GM15510 (cell line): ENCODE results near the gene ENO2.
A peak's percentile ranks its signal among the peaks of the same experiment; 100 is the strongest.

Experiments
- POLR2A ChIP-seq: IDR thresholded peaks from 3 replicates; pipeline ENCODE4 v1.6.1; 2011; ENCODE audit warnings: borderline replicate concordance; ENCODE audit not compliant: insufficient read length; ENCODE audit errors: extremely low read depth

Gene ENO2

DNA sequence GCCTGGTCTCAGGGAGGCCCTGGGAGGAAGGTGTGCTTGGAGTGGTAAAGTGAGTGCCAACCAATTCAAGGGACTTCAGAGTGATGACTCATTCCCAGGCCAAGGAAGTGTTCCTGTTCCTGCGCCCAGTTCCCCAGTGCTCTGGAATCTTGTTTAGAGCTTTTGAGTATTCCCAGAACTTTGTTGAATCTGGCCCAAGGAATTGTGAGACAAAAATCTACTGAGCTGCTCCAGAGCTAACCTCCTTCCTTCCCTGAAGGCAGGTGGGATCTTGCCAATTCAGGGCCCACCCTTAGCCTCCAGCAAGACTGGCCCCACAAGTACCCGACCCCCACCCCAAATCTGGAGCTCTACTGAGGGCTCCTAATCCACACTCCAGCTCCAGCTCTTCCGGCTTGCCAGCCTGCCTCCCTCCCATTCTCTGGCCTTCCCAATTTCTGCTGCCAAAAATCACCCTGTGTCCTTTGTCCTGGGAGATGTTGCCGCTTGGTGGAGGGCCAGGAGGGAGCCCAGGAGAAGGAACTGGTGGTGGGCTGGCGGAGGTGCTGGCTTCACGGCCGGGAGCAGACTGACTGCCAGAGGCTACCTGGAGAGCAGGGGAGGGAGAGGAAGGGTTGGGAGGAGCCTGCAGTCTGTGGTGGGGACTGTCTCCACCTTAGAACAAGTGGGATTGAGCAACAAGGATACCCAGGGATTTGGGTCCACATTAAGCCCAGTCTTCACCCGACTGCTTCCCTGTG is 11.3 kb downstream of the ENO2 start:
- no peak for TF ChIP-seq POLR2A

DNA sequence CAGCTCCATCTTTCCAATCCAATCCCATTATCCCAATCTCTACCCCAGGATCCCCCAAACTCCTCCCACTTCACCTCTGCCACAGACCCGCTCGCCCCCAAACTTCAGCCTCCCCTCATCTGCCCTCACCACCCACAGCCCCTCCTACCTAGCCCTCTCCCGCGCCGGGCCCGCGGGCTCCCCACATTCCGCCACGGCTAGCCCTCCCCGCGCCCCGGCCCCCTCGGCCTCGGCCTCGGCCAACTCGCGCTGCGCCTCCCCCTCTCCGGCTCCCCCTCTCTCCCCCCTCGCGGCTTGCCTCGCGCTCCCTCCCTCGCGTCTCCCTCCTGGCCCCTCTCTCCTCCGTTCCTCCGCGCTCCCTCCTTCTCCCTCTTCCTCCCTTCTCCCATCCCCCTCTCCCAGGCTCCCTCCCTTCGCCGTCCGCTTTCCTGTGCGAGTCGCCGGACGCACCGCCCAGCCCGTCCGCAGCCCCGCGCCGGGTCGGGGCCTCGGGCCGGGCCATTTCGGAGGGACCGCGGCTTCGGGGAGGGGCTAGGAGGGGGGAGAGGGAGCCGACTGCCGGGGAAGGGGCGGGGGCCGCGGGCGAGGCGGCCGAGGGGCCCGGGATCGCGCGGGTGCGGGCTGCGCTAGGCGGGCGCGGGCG is 13.1 kb downstream of the ENO2 start, which contains the start of gene ATN1:
Gene ATN1 (plus strand): TSS at position 581 of the 643 bp plus-strand sequence. CDS start 6,043 bp downstream, outside the sequence.
- peak; percentile 43 for TF ChIP-seq POLR2A

DNA sequence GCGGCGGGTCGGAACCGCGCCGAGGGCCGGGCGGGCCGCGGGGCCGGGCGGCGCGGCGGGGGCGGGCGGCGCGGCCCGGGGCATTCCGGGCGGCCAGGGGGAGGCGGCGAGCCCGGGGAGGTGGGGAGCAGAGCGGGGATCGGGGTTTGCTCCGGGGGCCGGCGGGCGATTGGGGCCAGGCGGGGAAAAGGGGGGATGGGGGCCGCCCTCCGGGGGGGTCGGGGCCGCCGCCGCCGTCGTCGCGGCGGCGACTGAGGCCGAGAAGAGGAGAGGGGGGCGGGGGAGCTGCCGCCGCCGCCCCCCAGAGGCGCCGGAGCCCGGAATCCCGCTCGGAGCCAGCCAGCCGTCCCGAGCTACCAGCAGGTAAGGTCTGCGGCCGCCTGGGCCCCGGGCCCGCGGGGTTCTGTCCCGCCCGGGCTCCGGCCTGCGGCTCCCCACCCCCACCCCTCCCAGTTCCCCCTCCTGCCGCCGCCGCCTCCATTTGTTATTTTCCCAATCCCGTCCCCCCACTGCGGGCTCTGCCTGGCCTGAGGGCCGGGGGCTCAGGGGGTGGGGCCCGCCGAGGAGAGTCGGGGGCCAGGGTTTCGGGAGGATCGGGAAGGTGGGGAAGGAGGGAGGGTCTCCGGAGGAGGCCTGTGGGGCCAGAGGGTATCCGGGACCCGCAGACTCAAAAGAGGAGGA is 13.8 kb downstream of the ENO2 start:
- no peak for TF ChIP-seq POLR2A

DNA sequence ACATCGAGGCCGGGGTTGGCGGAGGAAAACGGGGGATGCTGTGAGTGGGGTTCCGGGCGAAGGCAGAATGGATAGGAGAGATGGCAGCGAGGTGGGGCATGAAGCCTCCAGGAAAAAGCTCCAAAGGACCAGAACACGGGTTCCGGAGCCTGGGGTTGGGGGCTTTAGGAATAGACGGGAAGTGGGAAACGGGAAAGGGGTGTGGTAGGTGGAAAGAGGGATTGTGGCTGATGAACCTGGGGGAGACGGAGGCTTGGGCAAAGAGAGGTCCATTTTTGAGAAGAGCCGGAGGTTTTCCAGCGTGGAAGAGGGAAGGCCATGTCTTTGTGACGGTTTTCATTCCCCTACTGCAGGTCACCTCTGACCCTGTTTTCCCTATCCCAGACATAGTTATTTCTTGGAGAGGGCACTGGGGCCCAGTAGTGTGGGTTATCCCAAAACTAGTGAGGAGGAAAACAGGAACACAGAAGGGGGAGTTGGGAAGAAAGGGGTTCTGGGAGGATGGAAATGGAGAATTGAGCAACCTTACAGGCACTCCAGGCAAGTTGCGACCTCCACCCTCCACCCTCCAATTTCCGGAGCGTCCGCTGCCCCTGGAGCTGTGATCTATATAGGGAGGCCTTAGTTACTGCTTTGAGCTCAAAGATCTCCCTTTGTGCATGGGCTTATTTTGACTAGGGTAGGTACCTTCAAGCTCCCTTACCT is 14.5 kb downstream of the ENO2 start:
- TF ChIP-seq POLR2A, result no peak

DNA sequence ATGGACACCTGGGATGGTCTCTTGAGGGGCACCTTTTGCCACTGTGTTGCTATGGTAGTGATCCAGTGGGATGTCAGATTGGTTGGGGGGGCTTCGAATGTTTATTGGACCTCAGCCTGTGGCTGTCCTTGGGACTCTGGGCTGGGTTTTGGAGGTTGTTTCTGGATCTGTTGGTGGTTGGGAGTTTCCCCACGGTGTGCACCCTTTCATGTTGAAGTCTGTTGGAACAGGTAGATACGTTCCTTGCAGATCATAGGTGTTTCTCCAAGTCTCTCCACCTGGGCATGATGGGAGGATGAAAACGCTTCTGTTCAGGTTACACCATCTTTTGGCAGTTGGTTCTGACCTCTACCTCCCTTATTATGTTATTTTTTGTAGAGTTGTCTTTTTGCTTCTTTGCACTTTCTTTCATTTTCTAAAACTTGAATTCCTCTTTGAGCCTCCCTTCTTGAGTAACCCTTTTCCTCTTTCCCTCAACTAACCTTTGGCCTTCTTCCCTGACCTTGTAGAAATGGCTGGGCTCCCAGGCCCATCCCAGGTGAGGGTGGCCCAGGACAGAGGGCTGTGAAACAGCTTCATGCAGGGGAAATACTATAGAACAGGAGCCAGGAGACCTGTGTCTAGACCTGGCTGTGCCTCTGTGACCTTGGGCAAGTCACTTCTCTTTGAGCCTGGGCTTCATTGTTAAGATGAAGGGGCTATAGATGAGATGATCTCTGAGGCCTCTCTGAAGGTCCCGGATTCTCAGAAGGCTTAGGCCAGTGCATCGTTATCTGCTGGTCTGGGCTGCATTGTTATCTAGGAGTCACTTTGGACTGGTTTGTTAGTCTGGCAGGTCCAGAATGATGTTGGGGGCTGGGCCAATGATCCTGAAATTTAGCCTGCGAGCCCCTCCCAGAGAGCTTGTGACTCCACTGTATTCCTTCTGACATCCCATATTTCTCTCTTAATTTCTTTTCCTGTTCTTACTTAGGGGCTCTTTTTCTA is 15.4 kb downstream of the ENO2 start:
- no peak for TF ChIP-seq POLR2A

DNA sequence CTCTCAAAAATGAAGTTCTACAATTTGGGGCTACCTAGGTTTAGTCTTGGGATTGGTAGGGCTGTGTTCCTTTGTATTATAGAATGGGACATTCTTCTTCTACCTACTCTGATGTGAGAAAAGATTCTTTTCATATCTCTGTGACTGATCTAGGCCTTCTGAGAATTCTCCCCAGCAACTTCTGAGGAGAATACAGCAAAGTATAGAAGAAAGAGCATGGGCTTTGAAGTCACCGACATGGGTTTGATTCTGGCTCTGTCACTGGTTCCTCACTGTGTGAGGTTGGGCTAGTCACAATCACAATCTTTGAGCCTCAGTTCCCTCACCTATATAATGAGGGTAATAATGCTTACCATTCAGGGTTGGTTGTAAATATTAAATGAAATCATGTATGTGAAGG is 18.4 kb downstream of the ENO2 start:
- no peak for TF ChIP-seq POLR2A

DNA sequence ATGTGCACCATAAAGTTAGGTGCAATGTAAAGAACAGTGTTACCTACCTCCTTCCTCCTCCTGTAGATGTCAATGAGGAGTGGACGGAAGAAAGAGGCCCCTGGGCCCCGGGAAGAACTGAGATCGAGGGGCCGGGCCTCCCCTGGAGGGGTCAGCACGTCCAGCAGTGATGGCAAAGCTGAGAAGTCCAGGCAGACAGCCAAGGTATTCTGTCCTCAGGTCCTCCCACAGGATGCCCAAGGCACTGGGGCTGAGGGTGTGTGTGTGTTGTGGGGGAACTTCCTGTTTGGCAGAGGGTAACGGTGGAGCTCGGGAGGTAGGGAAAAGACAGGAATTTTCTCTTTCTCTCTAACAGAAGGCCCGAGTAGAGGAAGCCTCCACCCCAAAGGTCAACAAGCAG is 19.7 kb downstream of the ENO2 start:
- TF ChIP-seq POLR2A, result no peak

DNA sequence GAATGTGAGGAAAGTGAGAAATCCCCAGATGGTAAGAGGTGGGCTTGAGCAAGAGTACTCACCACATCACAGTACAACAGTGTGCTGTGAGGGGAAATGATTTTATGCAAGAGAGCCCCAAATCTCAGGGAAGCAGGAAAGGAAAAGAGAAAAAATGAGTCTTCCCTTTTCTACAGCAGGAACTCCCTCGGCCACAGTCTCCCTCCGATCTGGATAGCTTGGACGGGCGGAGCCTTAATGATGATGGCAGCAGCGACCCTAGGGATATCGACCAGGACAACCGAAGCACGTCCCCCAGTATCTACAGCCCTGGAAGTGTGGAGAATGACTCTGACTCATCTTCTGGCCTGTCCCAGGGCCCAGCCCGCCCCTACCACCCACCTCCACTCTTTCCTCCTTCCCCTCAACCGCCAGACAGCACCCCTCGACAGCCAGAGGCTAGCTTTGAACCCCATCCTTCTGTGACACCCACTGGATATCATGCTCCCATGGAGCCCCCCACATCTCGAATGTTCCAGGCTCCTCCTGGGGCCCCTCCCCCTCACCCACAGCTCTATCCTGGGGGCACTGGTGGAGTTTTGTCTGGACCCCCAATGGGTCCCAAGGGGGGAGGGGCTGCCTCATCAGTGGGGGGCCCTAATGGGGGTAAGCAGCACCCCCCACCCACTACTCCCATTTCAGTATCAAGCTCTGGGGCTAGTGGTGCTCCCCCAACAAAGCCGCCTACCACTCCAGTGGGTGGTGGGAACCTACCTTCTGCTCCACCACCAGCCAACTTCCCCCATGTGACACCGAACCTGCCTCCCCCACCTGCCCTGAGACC is 21.2 kb downstream of the ENO2 start:
- TF ChIP-seq POLR2A, result no peak

DNA sequence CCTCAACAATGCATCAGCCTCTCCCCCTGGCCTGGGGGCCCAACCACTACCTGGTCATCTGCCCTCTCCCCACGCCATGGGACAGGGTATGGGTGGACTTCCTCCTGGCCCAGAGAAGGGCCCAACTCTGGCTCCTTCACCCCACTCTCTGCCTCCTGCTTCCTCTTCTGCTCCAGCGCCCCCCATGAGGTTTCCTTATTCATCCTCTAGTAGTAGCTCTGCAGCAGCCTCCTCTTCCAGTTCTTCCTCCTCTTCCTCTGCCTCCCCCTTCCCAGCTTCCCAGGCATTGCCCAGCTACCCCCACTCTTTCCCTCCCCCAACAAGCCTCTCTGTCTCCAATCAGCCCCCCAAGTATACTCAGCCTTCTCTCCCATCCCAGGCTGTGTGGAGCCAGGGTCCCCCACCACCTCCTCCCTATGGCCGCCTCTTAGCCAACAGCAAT is 21.8 kb downstream of the ENO2 start:
- no peak for TF ChIP-seq POLR2A

DNA sequence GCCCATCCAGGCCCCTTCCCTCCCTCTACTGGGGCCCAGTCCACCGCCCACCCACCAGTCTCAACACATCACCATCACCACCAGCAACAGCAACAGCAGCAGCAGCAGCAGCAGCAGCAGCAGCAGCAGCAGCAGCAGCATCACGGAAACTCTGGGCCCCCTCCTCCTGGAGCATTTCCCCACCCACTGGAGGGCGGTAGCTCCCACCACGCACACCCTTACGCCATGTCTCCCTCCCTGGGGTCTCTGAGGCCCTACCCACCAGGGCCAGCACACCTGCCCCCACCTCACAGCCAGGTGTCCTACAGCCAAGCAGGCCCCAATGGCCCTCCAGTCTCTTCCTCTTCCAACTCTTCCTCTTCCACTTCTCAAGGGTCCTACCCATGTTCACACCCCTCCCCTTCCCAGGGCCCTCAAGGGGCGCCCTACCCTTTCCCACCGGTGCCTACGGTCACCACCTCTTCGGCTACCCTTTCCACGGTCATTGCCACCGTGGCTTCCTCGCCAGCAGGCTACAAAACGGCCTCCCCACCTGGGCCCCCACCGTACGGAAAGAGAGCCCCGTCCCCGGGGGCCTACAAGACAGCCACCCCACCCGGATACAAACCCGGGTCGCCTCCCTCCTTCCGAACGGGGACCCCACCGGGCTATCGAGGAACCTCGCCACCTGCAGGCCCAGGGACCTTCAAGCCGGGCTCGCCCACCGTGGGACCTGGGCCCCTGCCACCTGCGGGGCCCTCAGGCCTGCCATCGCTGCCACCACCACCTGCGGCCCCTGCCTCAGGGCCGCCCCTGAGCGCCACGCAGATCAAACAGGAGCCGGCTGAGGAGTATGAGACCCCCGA is 22.5 kb downstream of the ENO2 start:
- peak; percentile 45 for TF ChIP-seq POLR2A

DNA sequence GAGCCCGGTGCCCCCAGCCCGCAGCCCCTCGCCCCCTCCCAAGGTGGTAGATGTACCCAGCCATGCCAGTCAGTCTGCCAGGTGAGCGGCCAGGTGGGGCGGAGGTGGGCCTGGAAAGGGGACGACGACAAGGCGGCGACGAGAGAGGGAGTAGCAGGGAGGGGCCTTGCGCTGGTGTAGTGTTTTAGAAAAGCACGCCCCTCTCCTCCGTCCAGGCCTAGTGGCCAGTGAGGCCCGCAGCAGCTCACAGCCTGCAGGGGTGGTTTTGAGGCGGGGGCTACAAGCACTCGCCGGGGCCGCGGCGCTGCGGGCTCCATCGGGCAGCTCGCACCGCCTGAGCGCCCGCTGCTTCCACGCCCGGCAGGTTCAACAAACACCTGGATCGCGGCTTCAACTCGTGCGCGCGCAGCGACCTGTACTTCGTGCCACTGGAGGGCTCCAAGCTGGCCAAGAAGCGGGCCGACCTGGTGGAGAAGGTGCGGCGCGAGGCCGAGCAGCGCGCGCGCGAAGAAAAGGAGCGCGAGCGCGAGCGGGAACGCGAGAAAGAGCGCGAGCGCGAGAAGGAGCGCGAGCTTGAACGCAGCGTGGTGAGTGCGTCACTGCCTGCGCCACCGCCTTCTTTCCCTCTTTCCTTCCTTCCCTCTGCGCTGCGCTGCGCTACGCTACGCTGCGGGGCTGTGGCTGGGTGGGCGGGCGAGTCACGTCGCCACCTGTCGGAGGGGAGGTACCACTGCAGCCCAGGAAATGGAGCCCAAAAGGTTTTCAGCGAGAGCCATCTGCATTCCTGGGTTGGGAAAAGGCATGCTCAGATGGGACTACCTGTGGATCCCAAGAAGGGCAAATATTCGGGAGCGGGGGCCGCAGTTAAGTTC is 23.3 kb downstream of the ENO2 start:
- TF ChIP-seq POLR2A, result peak; percentile 84
